ENCODE data around the gene NTM. TPM values are rescaled to one million over a fixed set of nuclear protein-coding genes. Genes with fewer than 3 reads are reported as not detected.
A peak's percentile ranks its signal among the peaks of the same experiment; 100 is the strongest.

The NTM gene
- total and polyA plus RNA-seq, 2 of the 8 experiments (the other 6 are each of a cell fraction or from before 2014, with no cell fraction given) = 13.4 to 20.0 TPM

DNA sequence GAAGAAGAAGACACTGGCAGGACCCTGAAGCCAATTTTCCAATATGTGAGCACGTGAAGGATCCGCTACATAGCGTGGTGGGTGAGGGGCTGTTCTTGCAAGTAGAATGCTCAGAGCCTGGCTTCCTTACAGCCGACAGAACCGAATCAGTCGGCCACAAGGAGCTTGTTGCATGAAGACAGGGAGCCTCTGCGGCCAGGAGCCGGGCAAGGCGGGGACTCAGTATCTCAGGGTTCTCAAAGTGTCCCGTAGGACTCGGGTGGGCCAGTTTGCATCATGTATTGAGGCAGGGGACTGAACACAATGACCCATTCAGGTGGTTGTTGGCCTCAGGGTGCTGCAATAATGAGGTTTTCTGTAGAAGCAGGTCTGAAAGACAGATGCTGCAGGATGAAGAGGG, 289.5 kb downstream of the NTM start:
- H3K9ac ChIP-seq (replicated peaks in 1 of 4; ENCODE audit: extremely low read depth in 1 of 4, low read depth in 3 of 4, low read length in 3 of 4) = no peak overlapping the region; a peak in 1 of 7 replicates
- FAIRE-seq = no peak
- no peak overlapping the region for H3K18ac ChIP-seq (ENCODE audit: extremely low read depth, low read length)
- no peak overlapping the region for H4K91ac ChIP-seq (replicated peaks; ENCODE audit: insufficient read length, low read length)
- peak overlapping the region; percentile 83; the same call in 1 of the 2 replicates for H2BK12ac ChIP-seq (ENCODE audit: low read depth, low read length)
- H3K23me2 ChIP-seq (ENCODE audit: low read depth, low read length) = no peaks in the 10 kb centered on the region
- no peak overlapping the region for H3K4me3 ChIP-seq (ENCODE audit: extremely low read depth in 1 of 4, insufficient read depth in 2 of 4, low read depth in 3 of 4, low read length in 4 of 4)
- H2AFZ ChIP-seq (ENCODE audit: low read length) = no peak overlapping the region
- H3K79me2 ChIP-seq (ENCODE audit: control insufficient read depth in 1 of 2, insufficient read depth in 2 of 2, low read length in 2 of 2) = no peaks in the 10 kb centered on the region
- H2BK5ac ChIP-seq (ENCODE audit: low read depth, low read length) = no peak overlapping the region
- no peak overlapping the region for H3K14ac ChIP-seq (ENCODE audit: insufficient read length)
- DNase-seq (ENCODE audit: low read depth in 1 of 2, low spot score in 2 of 2) = no peak
- 0 out of 2 replicates have a peak overlapping the region, but pooled peaks have one; percentile 55 for H2BK20ac ChIP-seq (ENCODE audit: low read length)
- no peak overlapping the region for H3K56ac ChIP-seq (replicated peaks; ENCODE audit: insufficient read length, low read depth, low read length)
- 89% methylated on average over 11 of the region's 11 CpGs; no CpG with 5 or more reads in 1 of the 2 experiments for WGBS, 2 experiments (ENCODE audit: extremely low coverage in 1 of 2, insufficient coverage in 1 of 2, insufficient read length in 1 of 2, insufficient replicate concordance in 2 of 2, low coverage in 1 of 2, low lambda C conversion rate in 2 of 2, missing lambda C conversion rate in 1 of 2)
- no peaks in the 10 kb centered on the region; a peak in 1 of 8 replicates for H3K36me3 ChIP-seq (ENCODE audit: control insufficient read depth in 2 of 4, insufficient read depth in 4 of 4, low read length in 3 of 4)
- H4K5ac ChIP-seq (ENCODE audit: insufficient read length, low read depth, low read length) = no peak overlapping the region
- 0 out of 7 replicates have a peak, but pooled peaks cover 0 to 1% (median 0%) of the 10 kb centered on the region in 4 experiments for H3K27me3 ChIP-seq (replicated peaks in 1 of 4; ENCODE audit: control insufficient read depth in 3 of 4, extremely low read depth in 1 of 4, insufficient read depth in 3 of 4, low read length in 3 of 4)
- H4K20me1 ChIP-seq (replicated peaks in 1 of 2; ENCODE audit: control insufficient read depth in 1 of 2, insufficient read depth in 2 of 2, low read length in 2 of 2) = no peaks in the 10 kb centered on the region
- no peak overlapping the region for H4K8ac ChIP-seq (ENCODE audit: extremely low read depth, insufficient read depth, low read length)
- ChIA-PET CTCF (ENCODE audit: partially characterized antibody) (interaction anchor here (0.6 to 31.3 kb wide), 7 partner anchors 8 to 590 kb away, joined by 3 to 1023 read pairs (median 3); no protein-coding TSS in a partner anchor), POLR2A (ENCODE audit: partially characterized antibody) (no interaction called here)
- no peak overlapping the region for H3K23ac ChIP-seq (ENCODE audit: insufficient read length)
- no peak overlapping the region for H3K4ac ChIP-seq (replicated peaks; ENCODE audit: insufficient read length, low read depth, low read length)
- H3K79me1 ChIP-seq (ENCODE audit: low read depth, low read length) = no peaks in the 10 kb centered on the region; the same call in 1 of the 2 replicates
- no peak overlapping the region for H3K4me2 ChIP-seq (ENCODE audit: insufficient read depth in 1 of 2, low read depth in 2 of 2, low read length in 2 of 2)
- peaks cover 16 to 38% (median 34%) of the 10 kb centered on the region in 4 experiments for H3K4me1 ChIP-seq (replicated peaks in 1 of 4; ENCODE audit: control insufficient read depth in 3 of 4, insufficient read depth in 4 of 4, low read length in 3 of 4)
- no peak overlapping the region for H2AK5ac ChIP-seq (ENCODE audit: low read depth, low read length)
- no peaks in the 10 kb centered on the region for H3K9me3 ChIP-seq (ENCODE audit: insufficient read depth in 2 of 2, low read depth in 1 of 2, low read length in 1 of 2)
- no peak overlapping the region for H2BK120ac ChIP-seq (replicated peaks; ENCODE audit: low read depth, low read length)
- H3K27ac ChIP-seq (ENCODE audit: low read depth, low read length) = no peak overlapping the region
- no peak overlapping the region for H2BK15ac ChIP-seq (ENCODE audit: low read length)
